Mesodermal cell (in vitro differentiated cells): ENCODE data around the gene RRH. TPM values are rescaled to one million over a fixed set of nuclear protein-coding genes. Genes with fewer than 3 reads are reported as not detected.
"Not testable (repeated sequence)": the region's sequence is repeated elsewhere in the genome, so short reads cannot be mapped to it uniquely, and the experiment has no call there.

Experiments used
- H3K27ac ChIP-seq: 2 replicates; pipeline ENCODE4 v1.7.0; 2013; ENCODE audit warnings: mild to moderate bottlenecking, low read depth, low read length, moderate library complexity; ENCODE audit not compliant: severe bottlenecking
- H3K36me3 ChIP-seq: 2 replicates; pipeline ENCODE4 v1.7.1; 2013; ENCODE audit warnings: mild to moderate bottlenecking, low read length, moderate library complexity; ENCODE audit not compliant: control insufficient read depth, insufficient read depth
- H3K4me1 ChIP-seq: one replicate; pipeline ENCODE4 v1.7.1; 2013; ENCODE audit warnings: mild to moderate bottlenecking, low read length; ENCODE audit not compliant: insufficient read depth, control insufficient read depth, poor library complexity, severe bottlenecking
- H3K4me3 ChIP-seq: 2 replicates; pipeline ENCODE4 v1.7.0; 2013; ENCODE audit warnings: low read length, control low read depth, mild to moderate bottlenecking; ENCODE audit not compliant: insufficient read depth, poor library complexity, severe bottlenecking; ENCODE audit errors: extremely low read depth
- H3K9me3 ChIP-seq: 2 replicates; pipeline ENCODE4 v1.7.1; 2013; ENCODE audit warnings: mild to moderate bottlenecking, low read length, moderate library complexity; ENCODE audit not compliant: control insufficient read depth
- WGBS, 2 experiments: methylation state at CpG; one replicate each; pipeline ENCODE4 v1.1.5; 2013; ENCODE audit warnings: missing lambda C conversion rate in 2 of 2; ENCODE audit not compliant: insufficient coverage in 2 of 2; 5-methylcytosine and 5-hydroxymethylcytosine counted together
- polyA plus RNA-seq, 2 experiments: library from polyadenylated mRNA; stranded (reverse); fragments of 50-300 nt; gene quantifications; one replicate each; pipeline ENCODE4 v1.2.3, GENCODE V29; 2013

RRH gene
- polyA plus RNA-seq (2013, experiment 1 of 2) = not detected
- not detected for polyA plus RNA-seq (2013, experiment 2 of 2)

- no CpG with 5 or more reads among the region's 2 CpGs for WGBS, 2 experiments
- no peak within 1 kb of the TSS for H3K4me3 ChIP-seq
- no peak within 1 kb of the TSS for H3K27ac ChIP-seq
- no peaks in the 10 kb centered on the region for H3K9me3 ChIP-seq
- H3K4me1 ChIP-seq = no peaks in the 10 kb centered on the region
- H3K36me3 ChIP-seq = peaks cover 23% of the 10 kb centered on the region
Observed at GRCh38 chr4:109827672-109828071, at the start of gene RRH. Gene RRH, plus strand, starts transcription at chr4:109827972. Its CDS starts 56 bp downstream, at chr4:109828028.

GRCh38 chr4:109782092-109782491 is 45.7 kb upstream of the RRH start:
- WGBS, 2 experiments = 100% methylated on average over 1 of the region's 2 CpGs; no CpG with 5 or more reads in 1 of the 2 experiments
- H3K9me3 ChIP-seq, H3K4me1 ChIP-seq, H3K27ac ChIP-seq, H3K36me3 ChIP-seq, H3K4me3 ChIP-seq: not testable (repeated sequence)

GRCh38 chr4:109786846-109787245 is 40.9 kb upstream of the RRH start:
- no peak overlapping the region for H3K27ac ChIP-seq
- no peak overlapping the region for H3K4me3 ChIP-seq
- no peaks in the 10 kb centered on the region for H3K36me3 ChIP-seq
- H3K4me1 ChIP-seq = no peaks in the 10 kb centered on the region
- H3K9me3 ChIP-seq = no peaks in the 10 kb centered on the region
- WGBS, 2 experiments = no CpG with 5 or more reads among the region's 1 CpG

- no peaks in the 10 kb centered on the region for H3K9me3 ChIP-seq
- no peaks in the 10 kb centered on the region for H3K36me3 ChIP-seq
- no peak overlapping the region for H3K4me3 ChIP-seq
- no peak overlapping the region for H3K27ac ChIP-seq
- WGBS, 2 experiments = no CpG with 5 or more reads among the region's 1 CpG
- H3K4me1 ChIP-seq = no peaks in the 10 kb centered on the region
Observed at GRCh38 chr4:109787807-109788206, 40.0 kb upstream of the RRH start.

- Histone ChIP-seq H3K27ac (no peak overlapping the region), H3K36me3 (no peaks in the 10 kb centered on the region), H3K9me3 (peaks cover 4% of the 10 kb centered on the region), H3K4me3 (no peak overlapping the region), H3K4me1 (no peaks in the 10 kb centered on the region)
- 91 to 93% methylated on average over 3 to 5 of the region's 6 CpGs for WGBS, 2 experiments
Observed at GRCh38 chr4:109795059-109795458, 32.7 kb upstream of the RRH start.

GRCh38 chr4:109798866-109799265 is 28.9 kb upstream of the RRH start:
- Histone ChIP-seq H3K9me3 (peaks cover 4% of the 10 kb centered on the region), H3K36me3 (no peaks in the 10 kb centered on the region), H3K4me1 (no peaks in the 10 kb centered on the region), H3K4me3 (no peak overlapping the region), H3K27ac (no peak overlapping the region)

GRCh38 chr4:109801099-109801789 is 26.5 kb upstream of the RRH start:
- Histone ChIP-seq H3K9me3 (peaks cover 3% of the 10 kb centered on the region), H3K4me3 (no peak overlapping the region), H3K27ac (no peak overlapping the region), H3K36me3 (no peaks in the 10 kb centered on the region), H3K4me1 (no peaks in the 10 kb centered on the region)
- WGBS, 2 experiments = 79 to 86% methylated on average over 2 of the region's 4 CpGs

- Histone ChIP-seq H3K9me3 (no peaks in the 10 kb centered on the region), H3K27ac (no peak within 1 kb of the TSS)
- WGBS, 2 experiments = no CpG with 5 or more reads among the region's 2 CpGs
Observed at GRCh38 chr4:109801895-109802319, 25.9 kb upstream of the RRH start, which contains the start of gene CFI. Gene CFI, minus strand, starts transcription at chr4:109801999. Its CDS starts 28 bp downstream, at chr4:109801971.

GRCh38 chr4:109803924-109804571 is 23.7 kb upstream of the RRH start:
- 24 to 39% methylated on average over 3 of the region's 4 CpGs for WGBS, 2 experiments
- H3K9me3 ChIP-seq = no peaks in the 10 kb centered on the region
- no peaks in the 10 kb centered on the region for H3K4me1 ChIP-seq
- no peaks in the 10 kb centered on the region for H3K36me3 ChIP-seq
- H3K4me3 ChIP-seq = no peak overlapping the region
- H3K27ac ChIP-seq = no peak overlapping the region

More at GRCh38 chr4:109801895-109802319, 25.9 kb upstream of the RRH start, which contains the start of gene CFI:
- Histone ChIP-seq H3K36me3 (no peaks in the 10 kb centered on the region), H3K4me1 (no peaks in the 10 kb centered on the region), H3K4me3 (no peak within 1 kb of the TSS)

- Histone ChIP-seq H3K27ac (no peak overlapping the region), H3K4me1 (no peaks in the 10 kb centered on the region), H3K36me3 (no peaks in the 10 kb centered on the region), H3K9me3 (no peaks in the 10 kb centered on the region), H3K4me3 (no peak overlapping the region)
- 75 to 100% methylated on average over 1 of the region's 2 CpGs for WGBS, 2 experiments
Observed at GRCh38 chr4:109809655-109810054, 18.1 kb upstream of the RRH start.
